MM.1S (cell line): ENCODE measurements around the gene INPP5D.

ENCODE experiments used
- DNase-seq: peaks from one replicate; pipeline ENCODE4 v3.0.0-alpha.2; 2015
- H2AFZ ChIP-seq: fragments of 300-600 bp; sonication (generic); 2 replicates; pipeline ENCODE4 v1.6.0; 2016; ENCODE audit warnings: antibody characterized with exemption, low read length
- H3F3A ChIP-seq: fragments of 300-600 bp; sonication (generic); 2 replicates; pipeline ENCODE4 v1.6.1; 2016; ENCODE audit warnings: mild to moderate bottlenecking, antibody characterized with exemption, low read length, moderate library complexity, mixed read lengths; ENCODE audit not compliant: insufficient read depth
- H3K27ac ChIP-seq: fragments of 300-600 bp; sonication (generic); 2 replicates; pipeline ENCODE4 v1.5.1; 2016; ENCODE audit warnings: mild to moderate bottlenecking, low read length
- H3K27me3 ChIP-seq: fragments of 300-600 bp; sonication (generic); replicated peaks from 2 replicates; pipeline ENCODE4 v1.6.0; 2016; ENCODE audit warnings: low read length; ENCODE audit not compliant: insufficient read depth
- H3K36me3 ChIP-seq: fragments of 300-600 bp; sonication (generic); replicated peaks from 2 replicates; pipeline ENCODE4 v1.6.1; 2016; ENCODE audit warnings: mild to moderate bottlenecking, low read length, mixed read lengths; ENCODE audit not compliant: insufficient read depth
- H3K4me1 ChIP-seq: fragments of 300-600 bp; sonication (generic); 2 replicates; pipeline ENCODE4 v1.6.1; 2016; ENCODE audit warnings: low read length, mixed read lengths
- H3K4me2 ChIP-seq: fragments of 300-600 bp; sonication (generic); 2 replicates; pipeline ENCODE4 v1.6.0; 2016; ENCODE audit warnings: low read depth, low read length
- H3K4me3 ChIP-seq: fragments of 300-600 bp; sonication (generic); 2 replicates; pipeline ENCODE4 v1.5.1; 2016; ENCODE audit warnings: low read length, mixed read lengths
- H3K79me2 ChIP-seq: fragments of 300-600 bp; sonication (generic); 2 replicates; pipeline ENCODE4 v1.6.1; 2016; ENCODE audit warnings: mixed run types, low read length, mixed read lengths
- H3K9ac ChIP-seq: fragments of 300-600 bp; sonication (generic); 2 replicates; pipeline ENCODE4 v1.6.1; 2016; ENCODE audit warnings: low read length, mixed read lengths
- H3K9me2 ChIP-seq: fragments of 300-600 bp; sonication (generic); replicated peaks from 2 replicates; pipeline ENCODE4 v1.6.1; 2016; ENCODE audit warnings: mild to moderate bottlenecking, low read length, mixed read lengths; ENCODE audit not compliant: insufficient read depth
- H3K9me3 ChIP-seq: fragments of 300-600 bp; sonication (generic); replicated peaks from 2 replicates; pipeline ENCODE4 v1.6.1; 2016; ENCODE audit warnings: mild to moderate bottlenecking, low read length, mixed read lengths; ENCODE audit not compliant: insufficient read depth
- H4K20me1 ChIP-seq: fragments of 300-600 bp; sonication (generic); 2 replicates; pipeline ENCODE4 v1.6.1; 2016; ENCODE audit warnings: mild to moderate bottlenecking, low read length, moderate library complexity, mixed read lengths; ENCODE audit not compliant: insufficient read depth
- CTCF ChIP-seq: fragments of 300-600 bp; sonication (generic); IDR thresholded peaks from 2 replicates; pipeline ENCODE4 v1.5.1; 2016; ENCODE audit warnings: antibody characterized with exemption, low read length, mixed read lengths
- EZH2 ChIP-seq: fragments of 300-600 bp; sonication (generic); optimal IDR thresholded peaks from 2 replicates; pipeline ENCODE3; 2017; ENCODE audit warnings: low read depth, mild to moderate bottlenecking, antibody characterized with exemption, low read length, mixed read lengths
- EZH2phosphoT487 ChIP-seq: fragments of 300-600 bp; sonication (generic); IDR thresholded peaks from 2 replicates; pipeline ENCODE4 v1.6.1; 2018; ENCODE audit warnings: antibody characterized with exemption, low read length

Gene INPP5D

GRCh38 chr2:233088972-233089345 lies 28.8 kb downstream of the INPP5D start:
- no peaks in the 10 kb centered on the region for H3K27me3 ChIP-seq

DNA sequence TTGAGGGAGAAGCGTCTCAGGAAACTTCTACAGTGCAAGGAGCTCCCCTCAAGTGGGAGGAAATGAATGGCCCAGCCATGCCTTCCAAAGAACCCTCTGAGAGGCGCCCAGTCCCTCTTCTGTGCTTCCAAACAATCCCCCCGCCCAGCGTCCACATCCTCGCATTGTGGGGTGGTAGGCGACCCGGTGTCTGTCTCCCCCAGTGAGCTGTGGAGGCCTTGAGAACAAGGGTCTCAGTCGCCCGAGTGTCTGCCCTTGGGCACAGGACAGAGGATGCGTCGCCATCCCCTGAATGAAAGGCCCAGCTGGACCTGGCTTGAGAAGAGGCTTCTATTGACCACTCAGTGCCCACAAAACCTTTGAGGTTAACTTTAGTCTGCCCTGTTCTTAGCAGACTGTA lies 29.7 kb downstream of the INPP5D start:
- peaks cover 6% of the 10 kb centered on the region; the same call in 1 of the 2 replicates for H3K4me1 ChIP-seq
- H3K4me2 ChIP-seq = no peak overlapping the region
- no peaks in the 10 kb centered on the region for H3K27me3 ChIP-seq
- peaks cover 8% of the 10 kb centered on the region for H3F3A ChIP-seq
- H3K9ac ChIP-seq = no peak overlapping the region
- H3K9me2 ChIP-seq = no peaks in the 10 kb centered on the region
- DNase-seq = no peak
- no peak overlapping the region for H3K27ac ChIP-seq
- no peaks in the 10 kb centered on the region for H3K9me3 ChIP-seq
- no peak overlapping the region for H3K4me3 ChIP-seq
- H4K20me1 ChIP-seq = no peaks in the 10 kb centered on the region
- no peak overlapping the region for H2AFZ ChIP-seq
- TF ChIP-seq EZH2 (no peak), CTCF (no peak), EZH2phosphoT487 (no peak)
- peaks cover 36% of the 10 kb centered on the region for H3K79me2 ChIP-seq
- H3K36me3 ChIP-seq = no peaks in the 10 kb centered on the region

More at GRCh38 chr2:233088972-233089345, 28.8 kb downstream of the INPP5D start:
- no peak for DNase-seq
- H3F3A ChIP-seq = peaks cover 8% of the 10 kb centered on the region
- H3K9ac ChIP-seq = no peak overlapping the region
- no peak overlapping the region for H3K4me2 ChIP-seq
- no peak overlapping the region for H3K4me3 ChIP-seq
- peaks cover 6% of the 10 kb centered on the region for H3K4me1 ChIP-seq
- no peak overlapping the region for H2AFZ ChIP-seq
- H3K27ac ChIP-seq = no peak overlapping the region
- no peaks in the 10 kb centered on the region for H3K9me3 ChIP-seq
- peaks cover 45% of the 10 kb centered on the region for H3K79me2 ChIP-seq
- H4K20me1 ChIP-seq = no peaks in the 10 kb centered on the region
- H3K9me2 ChIP-seq = no peaks in the 10 kb centered on the region
- TF ChIP-seq CTCF (no peak), EZH2phosphoT487 (no peak), EZH2 (no peak)
- H3K36me3 ChIP-seq = no peaks in the 10 kb centered on the region

DNA sequence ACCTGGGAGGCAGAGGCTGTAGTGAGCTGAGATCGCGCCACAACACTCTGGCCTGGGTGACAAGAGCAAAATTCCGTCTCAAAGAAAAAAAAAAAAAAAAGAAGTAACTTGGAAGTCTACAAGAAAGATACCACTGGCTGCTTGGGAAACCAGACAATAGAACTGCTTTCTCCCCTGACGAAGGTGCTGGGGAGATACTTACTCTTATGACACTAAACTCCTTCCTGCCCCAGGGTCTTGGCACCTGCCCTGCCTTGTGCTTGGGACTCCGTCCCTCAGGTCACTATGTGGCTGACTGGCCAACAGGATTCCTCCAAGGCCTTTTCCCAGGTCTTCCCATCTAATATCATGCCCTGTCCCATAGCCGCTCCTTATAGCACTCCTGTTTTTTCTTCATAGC lies 30.7 kb downstream of the INPP5D start:
- Histone ChIP-seq H3K4me2 (no peak overlapping the region), H3K79me2 (peaks cover 27% of the 10 kb centered on the region), H3K9me2 (no peaks in the 10 kb centered on the region), H3K9me3 (no peaks in the 10 kb centered on the region), H3F3A (peaks cover 8% of the 10 kb centered on the region), H3K9ac (no peak overlapping the region), H2AFZ (no peak overlapping the region), H3K4me3 (no peak overlapping the region), H3K27ac (no peak overlapping the region), H3K4me1 (peaks cover 6% of the 10 kb centered on the region; the same call in 1 of the 2 replicates), H3K27me3 (no peaks in the 10 kb centered on the region), H3K36me3 (no peaks in the 10 kb centered on the region), H4K20me1 (no peaks in the 10 kb centered on the region)
- DNase-seq = no peak
- TF ChIP-seq EZH2phosphoT487 = no peak
- no peak for TF ChIP-seq EZH2
- no peak for TF ChIP-seq CTCF
